MCF 10A (cell line): Measurements from ENCODE around the gene GIN1. TPM values are rescaled to one million over a fixed set of nuclear protein-coding genes. Genes with fewer than 3 reads are reported as not detected.

Experiments
- BruUV-seq: library from RNA; stranded (reverse); fragments of 400-500 nt; replicated peaks from 2 replicates; lab custom pipeline; 2021; lab: Mats Ljungman, UMichigan
- CTCF ChIA-PET: fragments of 300-600 bp; sonication (Branson Sonifier 250); formaldehyde crosslinking; extraction: SDS; loops from one replicate; lab custom pipeline; 2021; ENCODE audit warnings: antibody characterized with exemption, inconsistent platforms; lab: Yijun Ruan, JAX
- POLR2A ChIA-PET: fragments of 300-600, 350-650 bp; sonication (Branson Sonifier 250); formaldehyde crosslinking; extraction: SDS; loops from one replicate; lab custom pipeline; 2020; ENCODE audit warnings: antibody characterized with exemption, inconsistent platforms; lab: Yijun Ruan, JAX
- DNase-seq: peaks from one replicate; pipeline ENCODE4 v3.0.0-alpha.2; 2018; ENCODE audit not compliant: unreplicated experiment
- H3K27ac Mint-ChIP-seq: one replicate; pipeline ENCODE4 v1.8.0; 2022; ENCODE audit warnings: mild to moderate bottlenecking, low read depth, mixed read lengths; ENCODE audit not compliant: unreplicated experiment
- H3K27me3 Mint-ChIP-seq: one replicate; pipeline ENCODE4 v1.8.0; 2022; ENCODE audit warnings: mixed read lengths; ENCODE audit not compliant: insufficient read depth, unreplicated experiment
- H3K36me3 Mint-ChIP-seq: one replicate; pipeline ENCODE4 v1.8.0; 2022; ENCODE audit warnings: mild to moderate bottlenecking, moderate library complexity, mixed read lengths; ENCODE audit not compliant: insufficient read depth, unreplicated experiment
- H3K4me1 Mint-ChIP-seq: one replicate; pipeline ENCODE4 v1.8.0; 2022; ENCODE audit warnings: mixed read lengths; ENCODE audit not compliant: insufficient read depth, unreplicated experiment
- H3K4me3 Mint-ChIP-seq: one replicate; pipeline ENCODE4 v1.8.0; 2022; ENCODE audit warnings: mild to moderate bottlenecking, moderate library complexity, mixed read lengths; ENCODE audit not compliant: unreplicated experiment
- H3K9me3 Mint-ChIP-seq: one replicate; pipeline ENCODE4 v1.8.0; 2022; ENCODE audit warnings: mixed read lengths; ENCODE audit not compliant: unreplicated experiment
- intact Hi-C: fragments of 100-400 bp; cut with micrococcal nuclease; formaldehyde crosslinking; loops from 2 replicates; pipeline ENCODE4 v1.14.1; 2022
- total RNA-seq: library from RNA; stranded (reverse); gene quantifications from 2 replicates; pipeline ENCODE4 v1.2.3, GENCODE V29; 2022
- TF ChIP-seq, protein P1 (sequence below): fragments of 200-600 bp; IDR thresholded peaks from one replicate; pipeline ENCODE4 v1.8.0; 2022; ENCODE audit warnings: antibody characterized with exemption, mild to moderate bottlenecking; ENCODE audit not compliant: unreplicated experiment

Gene GIN1
- total RNA-seq, 1 experiment from 2014 or later: 16.2 TPM

DNA sequence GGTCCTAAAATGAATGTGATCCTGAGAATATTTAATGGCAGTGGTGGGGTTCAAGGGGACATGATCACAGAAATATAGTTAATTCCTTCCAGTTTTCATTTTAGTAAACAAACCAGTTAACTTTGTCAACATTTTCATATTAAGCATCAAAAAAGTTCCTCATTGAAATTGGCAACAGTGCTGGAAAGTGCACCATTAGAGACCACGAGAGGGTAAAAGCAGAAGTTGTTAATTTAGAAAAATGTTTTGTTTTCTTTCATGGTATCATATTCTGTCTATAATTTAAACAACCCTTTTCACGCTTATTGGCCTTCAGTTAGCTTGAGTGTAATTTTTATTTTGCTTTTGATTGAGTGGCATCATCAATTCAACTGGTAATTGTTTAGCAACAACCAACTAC is 11.9 kb downstream of the GIN1 start:
- Mint-ChIP-seq H3K27ac (no peak overlapping the region), H3K27me3 (no peaks in the 10 kb centered on the region), H3K4me1 (no peaks in the 10 kb centered on the region), H3K4me3 (no peak overlapping the region), H3K9me3 (no peaks in the 10 kb centered on the region), H3K36me3 (peaks cover 6% of the 10 kb centered on the region)
- no TSS peak for BruUV-seq
- CTCF ChIA-PET: no interaction called here
- intact Hi-C loops: no loop called here
- POLR2A ChIA-PET: interaction anchor here (5.9 kb wide), 1 partner anchor 12 kb away, joined by 29 read pairs; the partner anchor contains the start of genes GIN1 and PPIP5K2
- TF ChIP-seq, protein P1, sequence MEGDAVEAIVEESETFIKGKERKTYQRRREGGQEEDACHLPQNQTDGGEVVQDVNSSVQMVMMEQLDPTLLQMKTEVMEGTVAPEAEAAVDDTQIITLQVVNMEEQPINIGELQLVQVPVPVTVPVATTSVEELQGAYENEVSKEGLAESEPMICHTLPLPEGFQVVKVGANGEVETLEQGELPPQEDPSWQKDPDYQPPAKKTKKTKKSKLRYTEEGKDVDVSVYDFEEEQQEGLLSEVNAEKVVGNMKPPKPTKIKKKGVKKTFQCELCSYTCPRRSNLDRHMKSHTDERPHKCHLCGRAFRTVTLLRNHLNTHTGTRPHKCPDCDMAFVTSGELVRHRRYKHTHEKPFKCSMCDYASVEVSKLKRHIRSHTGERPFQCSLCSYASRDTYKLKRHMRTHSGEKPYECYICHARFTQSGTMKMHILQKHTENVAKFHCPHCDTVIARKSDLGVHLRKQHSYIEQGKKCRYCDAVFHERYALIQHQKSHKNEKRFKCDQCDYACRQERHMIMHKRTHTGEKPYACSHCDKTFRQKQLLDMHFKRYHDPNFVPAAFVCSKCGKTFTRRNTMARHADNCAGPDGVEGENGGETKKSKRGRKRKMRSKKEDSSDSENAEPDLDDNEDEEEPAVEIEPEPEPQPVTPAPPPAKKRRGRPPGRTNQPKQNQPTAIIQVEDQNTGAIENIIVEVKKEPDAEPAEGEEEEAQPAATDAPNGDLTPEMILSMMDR: no peak
- DNase-seq: no peak

DNA sequence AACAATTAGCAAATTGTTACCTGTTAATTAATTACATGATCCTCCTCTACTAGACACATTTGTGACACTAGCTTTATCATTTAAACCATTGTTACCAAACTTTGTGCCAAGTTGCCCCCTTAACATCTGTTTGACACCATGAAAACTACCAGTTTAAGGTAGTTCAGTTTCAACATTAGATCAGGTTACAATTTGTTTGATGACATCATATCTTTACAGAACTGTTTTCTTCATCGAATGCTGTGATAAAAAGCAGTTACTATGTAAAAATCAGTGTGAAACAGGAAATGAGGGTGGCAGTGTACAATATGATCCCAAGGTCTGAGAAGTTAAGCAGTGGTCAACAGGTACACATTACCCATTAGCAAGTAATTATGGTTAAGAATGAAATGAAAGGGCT is 17.7 kb downstream of the GIN1 start:
- POLR2A ChIA-PET: interaction anchor here (1.5 kb wide), 1 partner anchor 18 kb away, joined by 9 read pairs; the partner anchor contains the start of genes GIN1 and PPIP5K2
- BruUV-seq: no TSS peak
- H3K4me3 Mint-ChIP-seq: no peak overlapping the region
- CTCF ChIA-PET: interaction anchor here (0.6 to 0.7 kb wide), 3 partner anchors 99 to 566 kb away, joined by 3 to 4 read pairs (median 3); no protein-coding TSS in a partner anchor
- H3K27me3 Mint-ChIP-seq: no peaks in the 10 kb centered on the region
- DNase-seq: no peak
- H3K9me3 Mint-ChIP-seq: no peaks in the 10 kb centered on the region
- H3K27ac Mint-ChIP-seq: no peak overlapping the region
- TF ChIP-seq, protein P1: no peak
- H3K36me3 Mint-ChIP-seq: peaks cover 21% of the 10 kb centered on the region
- intact Hi-C loops: no loop called here
- H3K4me1 Mint-ChIP-seq: no peaks in the 10 kb centered on the region

DNA sequence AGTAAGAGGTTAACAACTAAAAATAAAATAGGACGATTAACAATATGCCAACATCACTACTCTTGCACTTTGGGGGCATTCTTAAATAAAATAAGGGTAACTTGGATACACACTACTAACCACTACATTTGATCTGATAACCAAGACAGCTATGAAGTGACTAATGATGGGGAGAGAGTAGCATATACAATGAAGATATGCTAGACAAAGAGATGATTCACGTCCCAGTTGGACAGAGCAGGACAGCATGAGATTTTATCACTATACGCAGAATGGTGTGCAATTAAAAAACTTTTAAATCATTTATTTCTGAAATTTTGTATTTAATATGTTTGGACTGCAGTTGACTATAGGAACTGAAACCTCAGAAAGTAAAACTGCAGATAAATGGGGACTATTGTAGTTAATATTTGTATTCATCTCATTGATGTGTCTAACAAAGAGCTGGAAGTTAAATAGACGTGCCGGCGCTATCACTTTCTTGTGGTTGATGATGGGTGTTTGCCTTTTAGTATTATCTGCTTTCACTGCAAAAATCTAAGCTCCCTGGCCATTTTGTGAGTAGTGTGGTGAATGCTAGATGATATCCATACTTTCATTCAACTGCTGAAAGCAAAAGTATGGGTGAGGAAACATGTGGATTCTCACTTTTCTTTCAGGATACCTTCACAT is 18.7 kb downstream of the GIN1 start:
- H3K36me3 Mint-ChIP-seq: peaks cover 24% of the 10 kb centered on the region
- H3K27ac Mint-ChIP-seq: no peak overlapping the region
- BruUV-seq: no TSS peak
- intact Hi-C loops: no loop called here
- H3K27me3 Mint-ChIP-seq: no peaks in the 10 kb centered on the region
- H3K9me3 Mint-ChIP-seq: no peaks in the 10 kb centered on the region
- TF ChIP-seq, protein P1: no peak
- H3K4me1 Mint-ChIP-seq: no peaks in the 10 kb centered on the region
- ChIA-PET POLR2A (interaction anchor here (1.5 kb wide), 1 partner anchor 19 kb away, joined by 9 read pairs; the partner anchor contains the start of genes GIN1 and PPIP5K2), CTCF (no interaction called here)
- no peak for DNase-seq
- H3K4me3 Mint-ChIP-seq: no peak overlapping the region

DNA sequence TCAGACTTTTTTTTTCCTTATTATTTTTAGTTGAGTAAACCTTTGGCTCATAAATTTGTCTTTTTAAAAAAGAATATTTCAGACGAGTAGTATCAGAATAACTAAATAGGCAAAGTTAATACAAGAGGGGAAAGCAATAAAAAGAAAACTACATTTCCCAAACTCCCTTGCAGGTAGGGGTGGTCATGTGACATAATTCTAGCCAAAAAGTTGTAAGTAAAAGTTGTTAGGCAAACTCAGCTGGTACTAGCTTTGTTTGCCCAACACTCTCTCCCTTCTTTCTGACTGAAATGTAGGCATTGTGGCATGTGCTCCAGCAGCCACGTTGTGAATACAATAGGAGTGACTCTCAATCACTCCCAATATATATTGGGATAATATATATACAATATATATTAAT is 20.9 kb downstream of the GIN1 start:
- H3K27me3 Mint-ChIP-seq: no peaks in the 10 kb centered on the region
- ChIA-PET POLR2A (interaction anchor here (0.7 to 1.4 kb wide), 2 partner anchors 13 to 21 kb away, joined by 3 to 9 read pairs; partner anchors contain the start of genes GIN1 and PPIP5K2), CTCF (interaction anchor here (0.6 to 1.2 kb wide), 4 partner anchors 14 to 285 kb away, joined by 3 to 4 read pairs (median 3); no protein-coding TSS in a partner anchor)
- no peak overlapping the region for H3K27ac Mint-ChIP-seq
- BruUV-seq: no TSS peak
- no peaks in the 10 kb centered on the region for H3K4me1 Mint-ChIP-seq
- TF ChIP-seq, protein P1: no peak
- no peaks in the 10 kb centered on the region for H3K9me3 Mint-ChIP-seq
- DNase-seq: no peak
- intact Hi-C loops: no loop called here
- H3K36me3 Mint-ChIP-seq: peaks cover 29% of the 10 kb centered on the region
- H3K4me3 Mint-ChIP-seq: no peak overlapping the region
